Measurements from ENCODE around the gene SOCS7.

DNA sequence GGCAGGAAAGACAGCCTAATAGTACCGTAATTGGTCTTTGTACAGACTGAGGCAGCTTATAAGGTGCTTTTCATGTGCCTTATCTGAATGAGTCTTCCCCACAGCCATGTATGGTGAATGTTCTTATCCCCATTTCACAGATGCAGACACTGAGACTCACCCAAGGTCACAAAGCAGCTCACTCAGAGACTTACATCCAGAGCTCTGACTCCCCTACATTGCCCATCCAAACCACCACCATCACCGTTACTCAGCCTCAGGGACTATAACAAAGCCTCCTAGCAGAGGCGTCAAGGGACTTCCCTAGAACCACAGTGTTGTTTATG is 7.3 kb upstream of the SOCS7 start:
- TF ChIP-seq EZH2 (IDR thresholded peaks at IDR 0.05) (no peak), EZH2phosphoT487 (IDR thresholded peaks at IDR 0.05) (no peak)
- TF ChIP-seq, protein P1, sequence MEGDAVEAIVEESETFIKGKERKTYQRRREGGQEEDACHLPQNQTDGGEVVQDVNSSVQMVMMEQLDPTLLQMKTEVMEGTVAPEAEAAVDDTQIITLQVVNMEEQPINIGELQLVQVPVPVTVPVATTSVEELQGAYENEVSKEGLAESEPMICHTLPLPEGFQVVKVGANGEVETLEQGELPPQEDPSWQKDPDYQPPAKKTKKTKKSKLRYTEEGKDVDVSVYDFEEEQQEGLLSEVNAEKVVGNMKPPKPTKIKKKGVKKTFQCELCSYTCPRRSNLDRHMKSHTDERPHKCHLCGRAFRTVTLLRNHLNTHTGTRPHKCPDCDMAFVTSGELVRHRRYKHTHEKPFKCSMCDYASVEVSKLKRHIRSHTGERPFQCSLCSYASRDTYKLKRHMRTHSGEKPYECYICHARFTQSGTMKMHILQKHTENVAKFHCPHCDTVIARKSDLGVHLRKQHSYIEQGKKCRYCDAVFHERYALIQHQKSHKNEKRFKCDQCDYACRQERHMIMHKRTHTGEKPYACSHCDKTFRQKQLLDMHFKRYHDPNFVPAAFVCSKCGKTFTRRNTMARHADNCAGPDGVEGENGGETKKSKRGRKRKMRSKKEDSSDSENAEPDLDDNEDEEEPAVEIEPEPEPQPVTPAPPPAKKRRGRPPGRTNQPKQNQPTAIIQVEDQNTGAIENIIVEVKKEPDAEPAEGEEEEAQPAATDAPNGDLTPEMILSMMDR (IDR thresholded peaks at IDR 0.05): no peak

All from neural progenitor cell (in vitro differentiated cells).